ENCODE results near the gene KIAA1671. TPM values are rescaled to one million over a fixed set of nuclear protein-coding genes. Genes with fewer than 3 reads are reported as not detected.
A peak's percentile ranks its signal among the peaks of the same experiment; 100 is the strongest.

The KIAA1671 gene
- total RNA-seq, 2 donors from 2014 or later = 82.5 to 94.3 TPM

DNA sequence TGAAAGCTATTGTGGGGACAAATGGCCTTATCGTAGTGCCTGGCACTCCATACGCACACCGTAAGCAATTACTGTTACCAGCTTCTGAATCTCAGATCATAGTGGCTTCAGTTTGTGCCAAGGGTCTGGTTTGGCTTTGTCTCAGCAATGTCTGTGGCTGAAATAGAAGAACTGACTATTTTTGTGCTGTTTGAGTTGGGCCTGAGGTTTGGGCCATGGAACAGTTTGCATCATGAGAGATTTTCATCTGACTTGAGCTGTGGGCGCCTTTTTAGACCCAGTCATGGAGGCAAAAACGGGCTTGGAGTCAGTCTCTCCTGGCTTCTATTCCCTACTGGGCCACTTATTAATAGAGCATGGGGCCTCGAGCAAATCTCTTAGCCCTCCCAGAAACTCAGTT lies 126.1 kb downstream of the KIAA1671 start:
- Histone ChIP-seq H3K4me3 (no peak overlapping the region), H3K27me3 (no peaks in the 10 kb centered on the region), H3K9ac (ENCODE audit: low read depth in 2 of 2, low read length in 2 of 2) (no peak overlapping the region), H3K36me3 (no peaks in the 10 kb centered on the region), H3K27ac (no peak overlapping the region), H3K4me1 (no peaks in the 10 kb centered on the region), H3K9me3 (no peaks in the 10 kb centered on the region)
- TF ChIP-seq, protein P1, sequence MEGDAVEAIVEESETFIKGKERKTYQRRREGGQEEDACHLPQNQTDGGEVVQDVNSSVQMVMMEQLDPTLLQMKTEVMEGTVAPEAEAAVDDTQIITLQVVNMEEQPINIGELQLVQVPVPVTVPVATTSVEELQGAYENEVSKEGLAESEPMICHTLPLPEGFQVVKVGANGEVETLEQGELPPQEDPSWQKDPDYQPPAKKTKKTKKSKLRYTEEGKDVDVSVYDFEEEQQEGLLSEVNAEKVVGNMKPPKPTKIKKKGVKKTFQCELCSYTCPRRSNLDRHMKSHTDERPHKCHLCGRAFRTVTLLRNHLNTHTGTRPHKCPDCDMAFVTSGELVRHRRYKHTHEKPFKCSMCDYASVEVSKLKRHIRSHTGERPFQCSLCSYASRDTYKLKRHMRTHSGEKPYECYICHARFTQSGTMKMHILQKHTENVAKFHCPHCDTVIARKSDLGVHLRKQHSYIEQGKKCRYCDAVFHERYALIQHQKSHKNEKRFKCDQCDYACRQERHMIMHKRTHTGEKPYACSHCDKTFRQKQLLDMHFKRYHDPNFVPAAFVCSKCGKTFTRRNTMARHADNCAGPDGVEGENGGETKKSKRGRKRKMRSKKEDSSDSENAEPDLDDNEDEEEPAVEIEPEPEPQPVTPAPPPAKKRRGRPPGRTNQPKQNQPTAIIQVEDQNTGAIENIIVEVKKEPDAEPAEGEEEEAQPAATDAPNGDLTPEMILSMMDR (IDR thresholded peaks at IDR 0.05) = no peak
- DNase-seq = no peak
- intact Hi-C loops (cut with DNase I) = no loop called here

DNA sequence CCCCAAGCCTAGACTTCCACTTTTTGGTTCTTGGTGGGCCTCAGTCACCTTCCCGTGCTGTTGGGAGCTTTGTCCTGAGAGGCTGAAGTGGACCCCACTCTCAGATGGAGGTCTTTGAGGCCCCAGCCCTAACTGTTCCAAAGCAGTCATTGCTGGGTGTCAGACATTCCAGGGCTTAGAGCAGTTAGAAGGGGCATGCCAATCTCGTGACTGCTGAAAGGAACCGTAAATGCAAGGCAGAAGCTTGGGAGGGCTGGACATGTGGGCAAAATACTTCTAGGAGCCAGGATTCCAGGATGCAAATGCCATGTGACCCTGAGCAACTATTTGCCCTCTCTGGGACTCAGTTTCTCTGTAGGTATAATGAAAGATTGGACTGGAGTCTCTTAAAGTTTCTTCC lies 128.3 kb downstream of the KIAA1671 start:
- H3K4me3 ChIP-seq = no peak overlapping the region
- no peak for DNase-seq
- TF ChIP-seq, protein P1 (IDR thresholded peaks at IDR 0.05) = no peak
- H3K9me3 ChIP-seq = no peaks in the 10 kb centered on the region
- no peaks in the 10 kb centered on the region for H3K4me1 ChIP-seq
- H3K9ac ChIP-seq (ENCODE audit: low read depth in 2 of 2, low read length in 2 of 2) = no peak overlapping the region
- intact Hi-C loops (cut with DNase I) = loop anchor here (5.0 kb wide), 1 partner anchor 91 kb away; no protein-coding TSS in a partner anchor
- no peaks in the 10 kb centered on the region for H3K36me3 ChIP-seq
- no peaks in the 10 kb centered on the region for H3K27me3 ChIP-seq
- H3K27ac ChIP-seq = no peak overlapping the region

DNA sequence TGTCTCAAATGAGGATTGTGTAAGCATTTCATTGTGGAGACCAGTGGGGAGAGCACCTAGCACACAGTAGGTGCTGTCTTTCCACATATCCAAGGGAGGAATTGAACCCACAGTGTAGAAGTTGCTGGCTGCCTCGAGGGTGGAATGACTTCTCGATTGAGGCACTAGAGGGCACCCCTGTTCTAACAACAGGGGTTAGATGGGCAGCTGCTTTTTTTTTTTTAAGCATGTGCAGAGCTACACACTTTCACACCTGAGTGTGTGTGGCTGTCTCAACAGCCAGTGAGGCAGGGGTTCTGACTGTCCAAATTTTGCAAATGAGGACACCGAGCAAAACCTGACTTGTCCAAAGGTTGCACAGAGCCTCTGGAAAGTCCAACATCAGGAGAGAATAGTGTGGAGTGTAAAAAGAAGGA lies 128.9 kb downstream of the KIAA1671 start:
- Histone ChIP-seq H3K27me3 (no peaks in the 10 kb centered on the region), H3K27ac (no peak overlapping the region), H3K4me3 (no peak overlapping the region), H3K36me3 (no peaks in the 10 kb centered on the region), H3K9ac (ENCODE audit: low read depth in 2 of 2, low read length in 2 of 2) (no peak overlapping the region), H3K9me3 (no peaks in the 10 kb centered on the region), H3K4me1 (no peaks in the 10 kb centered on the region)
- DNase-seq = peak; percentile 49
- TF ChIP-seq, protein P1 (IDR thresholded peaks at IDR 0.05) = peak; percentile 40
- intact Hi-C loops (cut with DNase I) = loop anchor here (5.0 kb wide), 1 partner anchor 91 kb away; no protein-coding TSS in a partner anchor

DNA sequence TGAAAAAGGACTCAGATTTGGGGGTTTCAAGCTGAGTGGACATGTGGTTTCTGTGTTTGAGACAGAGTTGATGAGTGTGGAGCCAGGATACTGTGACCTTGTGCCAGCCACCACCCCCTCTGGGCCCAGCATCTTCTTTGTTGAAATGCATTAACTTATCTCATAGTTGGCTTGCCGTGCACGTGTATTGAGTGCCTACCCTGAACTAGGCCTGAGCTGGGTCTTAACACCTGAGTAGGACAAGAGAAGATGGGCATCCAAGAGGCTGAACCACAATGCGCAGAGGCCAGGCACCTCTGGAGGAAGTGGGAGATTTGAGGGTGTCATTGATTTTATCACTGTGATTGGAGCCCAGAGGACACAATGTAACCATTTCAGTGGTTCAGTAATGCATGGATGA lies 129.6 kb downstream of the KIAA1671 start:
- Histone ChIP-seq H3K27ac (no peak overlapping the region), H3K4me1 (no peaks in the 10 kb centered on the region), H3K4me3 (no peak overlapping the region), H3K9me3 (no peaks in the 10 kb centered on the region), H3K9ac (ENCODE audit: low read depth in 2 of 2, low read length in 2 of 2) (no peak overlapping the region), H3K27me3 (no peaks in the 10 kb centered on the region), H3K36me3 (no peaks in the 10 kb centered on the region)
- no peak for DNase-seq
- TF ChIP-seq, protein P1 (IDR thresholded peaks at IDR 0.05) = no peak
- intact Hi-C loops (cut with DNase I) = loop anchor here (5.0 kb wide), 1 partner anchor 90 kb away; no protein-coding TSS in a partner anchor

DNA sequence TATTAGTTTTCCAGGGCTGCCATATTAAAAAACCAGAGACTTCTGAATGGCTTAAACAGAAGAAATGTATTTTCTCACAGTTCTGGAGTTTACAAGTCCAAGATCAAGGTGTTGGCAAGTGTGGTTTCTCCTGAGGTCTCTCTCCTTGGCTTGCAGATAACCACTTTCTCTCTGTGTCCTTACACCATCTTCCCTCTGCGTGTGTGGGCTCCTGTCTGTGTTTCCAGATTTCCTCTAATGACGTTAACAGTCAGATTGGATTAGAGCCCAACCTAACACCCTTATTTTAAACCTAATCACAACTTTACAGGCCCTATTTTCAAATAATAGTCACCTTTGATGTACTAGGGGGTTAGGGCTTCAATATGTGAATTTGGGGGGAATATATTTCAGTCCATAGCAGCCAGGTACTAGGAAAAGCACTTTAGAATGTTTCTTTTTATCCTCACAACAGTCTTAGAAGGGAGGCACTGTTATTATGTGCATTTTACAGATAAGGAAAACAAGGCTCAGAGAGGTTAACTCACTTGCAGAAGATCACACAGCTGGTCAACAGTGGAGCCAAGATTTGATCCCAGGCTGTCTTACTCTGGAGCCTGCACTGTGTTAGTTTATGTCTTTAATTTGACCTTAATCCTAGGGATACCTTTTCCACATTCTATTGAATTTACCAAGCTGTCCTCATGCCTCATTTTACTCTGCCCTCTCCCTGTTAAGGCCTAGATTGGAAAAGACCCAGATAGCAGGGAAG lies 130.7 kb downstream of the KIAA1671 start:
- TF ChIP-seq, protein P1 (IDR thresholded peaks at IDR 0.05) = no peak
- Histone ChIP-seq H3K4me1 (no peaks in the 10 kb centered on the region), H3K36me3 (no peaks in the 10 kb centered on the region), H3K4me3 (no peak overlapping the region), H3K27ac (no peak overlapping the region), H3K27me3 (no peaks in the 10 kb centered on the region), H3K9me3 (no peaks in the 10 kb centered on the region), H3K9ac (ENCODE audit: low read depth in 2 of 2, low read length in 2 of 2) (no peak overlapping the region)
- intact Hi-C loops (cut with DNase I) = loop anchor here (5.0 kb wide), 1 partner anchor 89 kb away; no protein-coding TSS in a partner anchor
- no peak for DNase-seq

Data from colonic mucosa (tissue), 4 donors.